Mesendoderm (in vitro differentiated cells): Measurements from ENCODE around the gene PRKX.
"Not testable (repeated sequence)": the region's sequence is repeated elsewhere in the genome, so short reads cannot be mapped to it uniquely, and the experiment has no call there.

Source experiments
- DNase-seq: peaks from one replicate; pipeline ENCODE4 v3.0.0; 2013
- H2AK5ac ChIP-seq: 2 replicates; pipeline ENCODE4 v1.6.1; 2013; ENCODE audit warnings: low read length, inconsistent platforms
- H2BK120ac ChIP-seq: 2 replicates; pipeline ENCODE4 v1.6.1; 2013; ENCODE audit warnings: low read depth, mild to moderate bottlenecking, low read length, moderate library complexity, mixed read lengths
- H2BK15ac ChIP-seq: replicated peaks from 2 replicates; pipeline ENCODE4 v1.6.1; 2013; ENCODE audit warnings: low read depth, mild to moderate bottlenecking, moderate library complexity
- H2BK5ac ChIP-seq: 2 replicates; pipeline ENCODE4 v1.6.1; 2013; ENCODE audit warnings: low read length, inconsistent platforms
- H3K18ac ChIP-seq: 2 replicates; pipeline ENCODE4 v1.6.1; 2013; ENCODE audit warnings: mild to moderate bottlenecking, low read length, mixed read lengths
- H3K23ac ChIP-seq: one replicate; pipeline ENCODE4 v1.6.1; 2013; ENCODE audit warnings: low read length
- H3K27ac ChIP-seq: 2 replicates; pipeline ENCODE4 v1.5.1; 2013; ENCODE audit warnings: low read depth, mild to moderate bottlenecking, inconsistent platforms, low read length, moderate library complexity
- H3K27me3 ChIP-seq: 2 replicates; pipeline ENCODE4 v1.6.1; 2013; ENCODE audit warnings: low read length, control low read depth, mild to moderate bottlenecking, inconsistent platforms; ENCODE audit not compliant: insufficient read depth, poor library complexity
- H3K36me3 ChIP-seq: 2 replicates; pipeline ENCODE4 v1.6.1; 2013; ENCODE audit warnings: low read length, inconsistent platforms; ENCODE audit not compliant: control insufficient read depth, insufficient read depth
- H3K4ac ChIP-seq: one replicate; pipeline ENCODE4 v1.6.1; 2013; ENCODE audit warnings: low read depth, mild to moderate bottlenecking, low read length, moderate library complexity
- H3K4me1 ChIP-seq: 2 replicates; pipeline ENCODE4 v1.6.1; 2013; ENCODE audit warnings: low read depth, low read length, inconsistent platforms; ENCODE audit not compliant: control insufficient read depth
- H3K4me2 ChIP-seq: 2 replicates; pipeline ENCODE4 v1.6.1; 2013; ENCODE audit warnings: low read length
- H3K4me3 ChIP-seq: 2 replicates; pipeline ENCODE4 v1.5.1; 2013; ENCODE audit warnings: mild to moderate bottlenecking, low read length
- H3K56ac ChIP-seq: one replicate; pipeline ENCODE4 v1.6.1; 2013; ENCODE audit warnings: low read length
- H3K79me1 ChIP-seq: 2 replicates; pipeline ENCODE4 v1.6.1; 2013; ENCODE audit warnings: low read length, inconsistent platforms
- H3K79me2 ChIP-seq: 2 replicates; pipeline ENCODE4 v1.6.1; 2013; ENCODE audit warnings: mild to moderate bottlenecking, low read length; ENCODE audit not compliant: control insufficient read depth, insufficient read depth
- H3K9ac ChIP-seq: 2 replicates; pipeline ENCODE4 v1.6.1; 2013; ENCODE audit warnings: low read length, inconsistent platforms
- H4K5ac ChIP-seq: one replicate; pipeline ENCODE4 v1.6.1; 2013; ENCODE audit warnings: low read length
- H4K8ac ChIP-seq: one replicate; pipeline ENCODE4 v1.6.1; 2013; ENCODE audit warnings: low read depth, mild to moderate bottlenecking, control low read depth, low read length, moderate library complexity
- WGBS: extraction: QIAGEN DNeasy Blood & Tissue Kit; methylation state at CpG from one replicate; pipeline ENCODE4 v1.1.7; 2013; ENCODE audit warnings: low lambda C conversion rate, missing lambda C conversion rate; ENCODE audit not compliant: insufficient coverage; ENCODE audit errors: extremely low coverage; 5-methylcytosine and 5-hydroxymethylcytosine counted together

PRKX gene

DNA sequence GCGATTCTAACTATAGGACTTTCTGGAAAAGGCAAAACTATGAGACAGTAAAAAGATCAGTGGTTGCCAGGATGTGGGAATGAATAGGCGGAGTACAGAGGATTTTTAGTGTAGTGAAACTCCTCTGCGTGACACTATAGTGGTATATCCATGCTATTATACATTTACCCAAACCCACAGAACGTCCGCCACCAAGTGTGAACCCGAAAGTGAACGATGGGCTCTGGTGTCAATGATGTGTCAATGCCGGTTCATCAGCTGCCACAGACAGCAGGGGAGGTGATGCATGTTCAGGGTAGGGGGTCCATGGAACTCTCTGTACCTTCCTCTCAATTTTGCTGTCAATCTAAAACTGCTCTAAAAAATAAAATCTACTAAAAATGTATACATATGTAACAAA is 27.5 kb upstream of the PRKX start:
- not testable (repeated sequence) for H3K18ac ChIP-seq, H4K8ac ChIP-seq, H3K4me3 ChIP-seq, H4K5ac ChIP-seq, H2AK5ac ChIP-seq, H2BK5ac ChIP-seq, H3K79me1 ChIP-seq, H3K36me3 ChIP-seq, H3K23ac ChIP-seq, H3K9ac ChIP-seq, H3K4me2 ChIP-seq, H3K79me2 ChIP-seq, DNase-seq, H3K4ac ChIP-seq, H2BK15ac ChIP-seq, H3K4me1 ChIP-seq, H3K56ac ChIP-seq, H3K27me3 ChIP-seq, H3K27ac ChIP-seq, H2BK120ac ChIP-seq
- WGBS = no CpG with 5 or more reads among the region's 8 CpGs

- H2AK5ac ChIP-seq = no peak overlapping the region
- no peak overlapping the region for H4K8ac ChIP-seq
- no peak for DNase-seq
- no peak overlapping the region for H2BK15ac ChIP-seq
- H3K4ac ChIP-seq = no peak overlapping the region
- H3K27me3 ChIP-seq = no peaks in the 10 kb centered on the region
- no peak overlapping the region for H3K23ac ChIP-seq
- H3K4me1 ChIP-seq = no peaks in the 10 kb centered on the region
- no peaks in the 10 kb centered on the region for H3K79me1 ChIP-seq
- H3K56ac ChIP-seq = no peak overlapping the region
- no peak overlapping the region for H4K5ac ChIP-seq
- H3K27ac ChIP-seq = no peak overlapping the region
- H3K79me2 ChIP-seq = no peaks in the 10 kb centered on the region
- H3K4me3 ChIP-seq = no peak overlapping the region
- no peaks in the 10 kb centered on the region for H3K36me3 ChIP-seq
- H3K18ac ChIP-seq = no peak overlapping the region
- H3K9ac ChIP-seq = no peak overlapping the region
- no peak overlapping the region for H3K4me2 ChIP-seq
- no peak overlapping the region for H2BK5ac ChIP-seq
- H2BK120ac ChIP-seq = no peak overlapping the region
These were observed 25.1 kb upstream of the PRKX start for GRCh38 chrX:3738509-3738908.

DNA sequence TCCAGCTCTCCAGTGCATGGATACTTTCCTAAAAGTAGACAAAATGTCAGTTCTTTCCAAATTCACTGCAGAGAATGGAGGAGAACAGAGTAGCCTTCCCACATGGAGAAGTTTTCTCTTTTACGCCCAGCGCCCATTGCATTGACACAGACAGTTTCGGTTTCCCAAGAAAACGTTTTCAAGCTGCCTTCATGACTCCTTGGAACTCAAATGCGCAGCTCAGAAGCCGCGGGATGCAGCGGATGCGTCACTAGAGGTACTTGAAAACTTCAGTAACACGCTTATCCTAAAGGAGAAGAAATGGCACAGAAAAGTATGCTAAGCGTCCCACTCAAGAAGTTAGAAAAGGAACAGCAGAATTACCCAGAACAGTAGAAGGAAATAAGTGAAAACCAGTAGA is 23.1 kb upstream of the PRKX start:
- H3K4me3 ChIP-seq, H4K8ac ChIP-seq: not testable (repeated sequence)

DNA sequence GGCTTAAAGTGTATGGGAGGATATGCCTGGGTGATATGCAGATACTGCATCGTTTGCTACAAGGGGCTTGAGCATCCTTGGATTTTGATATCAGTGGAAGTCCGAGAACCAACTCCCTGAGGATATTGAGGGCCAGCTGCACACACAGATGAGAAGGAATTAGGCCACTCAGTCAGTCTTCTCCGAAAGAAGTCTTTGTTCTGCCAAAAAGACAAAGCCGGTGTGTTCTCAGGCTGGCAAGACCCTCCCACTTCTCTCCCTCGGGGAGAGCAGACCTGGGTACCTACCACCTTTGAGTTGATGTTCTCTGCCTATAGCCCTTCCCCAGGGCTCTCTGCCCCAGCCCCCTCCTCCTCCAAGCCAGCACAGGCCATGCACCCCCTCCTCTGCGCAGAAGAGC is 22.4 kb upstream of the PRKX start:
- not testable (repeated sequence) for DNase-seq, H4K5ac ChIP-seq

More for the DNA sequence above, 23.1 kb upstream of the PRKX start:
- not testable (repeated sequence) for H3K4ac ChIP-seq, H3K56ac ChIP-seq, H2BK15ac ChIP-seq, H2AK5ac ChIP-seq, H2BK5ac ChIP-seq, H3K4me1 ChIP-seq, H2BK120ac ChIP-seq, H3K18ac ChIP-seq, DNase-seq, H3K79me2 ChIP-seq, H3K9ac ChIP-seq, H3K23ac ChIP-seq, H3K4me2 ChIP-seq, H3K79me1 ChIP-seq, H3K36me3 ChIP-seq, H4K5ac ChIP-seq, H3K27me3 ChIP-seq, H3K27ac ChIP-seq
- WGBS = no CpG with 5 or more reads among the region's 11 CpGs

DNA sequence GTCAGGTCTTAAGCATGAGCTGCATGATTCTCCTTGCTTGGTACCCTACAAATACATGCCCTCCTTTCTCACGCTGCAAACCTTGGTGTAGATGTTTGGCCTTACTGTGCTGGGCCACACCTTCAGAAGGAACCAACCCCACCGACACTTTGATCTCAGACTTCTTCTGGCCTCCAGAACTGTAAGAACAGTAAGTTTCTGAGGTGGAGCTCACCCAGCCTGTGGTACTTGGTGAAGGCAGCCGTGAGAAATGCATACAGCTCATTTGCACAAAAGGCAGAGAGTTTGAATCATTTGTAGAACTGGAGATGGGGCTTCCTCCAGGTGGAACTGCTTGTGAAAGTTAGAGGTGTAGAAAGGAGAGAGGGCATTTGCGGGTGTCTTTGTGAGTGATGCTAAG is 21.0 kb upstream of the PRKX start:
- H3K23ac ChIP-seq, H2BK5ac ChIP-seq, H3K4me1 ChIP-seq, H3K36me3 ChIP-seq, H3K4me3 ChIP-seq, H3K9ac ChIP-seq, H2BK120ac ChIP-seq, H4K5ac ChIP-seq, H3K27me3 ChIP-seq, H4K8ac ChIP-seq, H3K4ac ChIP-seq, H3K4me2 ChIP-seq, DNase-seq, H2AK5ac ChIP-seq, H3K56ac ChIP-seq, H3K79me1 ChIP-seq, H3K27ac ChIP-seq, H3K18ac ChIP-seq, H3K79me2 ChIP-seq, H2BK15ac ChIP-seq: not testable (repeated sequence)
- WGBS = no CpG with 5 or more reads among the region's 4 CpGs

More for the DNA sequence above, 22.4 kb upstream of the PRKX start:
- H2BK15ac ChIP-seq, H3K4me1 ChIP-seq, H3K36me3 ChIP-seq, H3K4me2 ChIP-seq, H3K9ac ChIP-seq, H3K4ac ChIP-seq, H3K56ac ChIP-seq, H3K27ac ChIP-seq, H3K79me2 ChIP-seq, H3K79me1 ChIP-seq, H3K4me3 ChIP-seq, H2BK120ac ChIP-seq, H2BK5ac ChIP-seq, H3K18ac ChIP-seq, H3K23ac ChIP-seq, H3K27me3 ChIP-seq, H4K8ac ChIP-seq, H2AK5ac ChIP-seq: not testable (repeated sequence)
- no CpG with 5 or more reads among the region's 6 CpGs for WGBS

DNA sequence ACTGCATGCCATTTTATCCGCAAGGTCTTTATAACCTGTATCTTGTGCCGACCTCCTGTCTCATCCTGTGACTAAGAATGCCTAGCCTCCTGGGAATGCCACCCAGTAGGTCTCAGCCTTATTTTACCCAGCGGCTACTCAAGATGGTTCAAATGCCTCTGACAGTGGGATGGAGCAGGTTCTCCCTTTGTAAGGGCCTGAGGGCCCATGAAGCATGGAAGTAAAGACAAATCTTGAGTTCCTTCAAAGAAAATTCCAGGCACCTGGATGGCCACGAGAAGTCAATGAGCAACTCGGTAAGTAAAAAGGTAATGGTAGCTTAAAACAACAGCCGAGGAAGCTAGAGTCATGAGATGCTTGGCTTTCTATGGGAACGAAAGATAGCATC is 19.6 kb upstream of the PRKX start:
- DNase-seq = no peak
- H3K56ac ChIP-seq = no peak overlapping the region
- no peak overlapping the region for H2AK5ac ChIP-seq
- no peaks in the 10 kb centered on the region for H3K27me3 ChIP-seq
- H3K4me1 ChIP-seq = no peaks in the 10 kb centered on the region
- no peaks in the 10 kb centered on the region for H3K79me1 ChIP-seq
- WGBS = no CpG with 5 or more reads among the region's 7 CpGs
- H4K8ac ChIP-seq = no peak overlapping the region
- no peak overlapping the region for H2BK120ac ChIP-seq
- H3K79me2 ChIP-seq = no peaks in the 10 kb centered on the region
- H3K4ac ChIP-seq = no peak overlapping the region
- H3K36me3 ChIP-seq = no peaks in the 10 kb centered on the region
- no peak overlapping the region for H2BK5ac ChIP-seq
- H3K4me2 ChIP-seq = no peak overlapping the region
- no peak overlapping the region for H2BK15ac ChIP-seq
- H3K27ac ChIP-seq = no peak overlapping the region
- H4K5ac ChIP-seq = no peak overlapping the region
- no peak overlapping the region for H3K4me3 ChIP-seq
- no peak overlapping the region for H3K9ac ChIP-seq
- H3K23ac ChIP-seq = no peak overlapping the region
- H3K18ac ChIP-seq = no peak overlapping the region
